ENCODE data around the gene SESN1.

SESN1 gene

GRCh38 chr6:108940741-108941140 lies 153.9 kb downstream of the SESN1 start:
- Histone ChIP-seq H2AFZ (ENCODE audit: low read depth) (no peak overlapping the region), H4K20me1 (ENCODE audit: insufficient read depth) (no peaks in the 10 kb centered on the region), H3K27ac (no peak overlapping the region), H3K9ac (no peak overlapping the region), H3K4me3 (IDR thresholded peaks at IDR 0.05; ENCODE audit: insufficient read depth, low read depth, low read length) (no peak overlapping the region), H3K4me1 (ENCODE audit: low read depth, poor library complexity, severe bottlenecking) (no peaks in the 10 kb centered on the region), H3K36me3 (ENCODE audit: insufficient read depth) (no peaks in the 10 kb centered on the region), H3K79me2 (ENCODE audit: insufficient read depth, low read depth) (no peaks in the 10 kb centered on the region), H3K4me2 (no peak overlapping the region), H3K27me3 (ENCODE audit: insufficient read depth, low read depth) (no peaks in the 10 kb centered on the region)
- TF ChIP-seq CTCF (conservative IDR thresholded peaks at IDR 0.05; ENCODE audit: low read depth, low read length) = no peak

GRCh38 chr6:108937170-108937569 lies 157.5 kb downstream of the SESN1 start:
- Histone ChIP-seq H3K4me3 (IDR thresholded peaks at IDR 0.05; ENCODE audit: insufficient read depth, low read depth, low read length) (no peak overlapping the region), H3K27ac (no peak overlapping the region)

More at GRCh38 chr6:108937170-108937569, 157.5 kb downstream of the SESN1 start:
- Histone ChIP-seq H3K27me3 (ENCODE audit: insufficient read depth, low read depth) (no peaks in the 10 kb centered on the region), H2AFZ (ENCODE audit: low read depth) (no peak overlapping the region), H4K20me1 (ENCODE audit: insufficient read depth) (no peaks in the 10 kb centered on the region), H3K4me1 (ENCODE audit: low read depth, poor library complexity, severe bottlenecking) (no peaks in the 10 kb centered on the region), H3K9ac (no peak overlapping the region), H3K4me2 (no peak overlapping the region), H3K79me2 (ENCODE audit: insufficient read depth, low read depth) (no peaks in the 10 kb centered on the region), H3K36me3 (ENCODE audit: insufficient read depth) (no peaks in the 10 kb centered on the region)
- no peak for TF ChIP-seq CTCF (conservative IDR thresholded peaks at IDR 0.05; ENCODE audit: low read depth, low read length)

Data from KMS-11 (cell line).